PFSK-1 (cell line): Measurements from ENCODE around the gene UBXN2A.

Source experiments
- FOXP2 ChIP-seq: optimal IDR thresholded peaks from 2 replicates; pipeline ENCODE3; 2011; ENCODE audit warnings: borderline replicate concordance, control low read depth, inconsistent platforms; ENCODE audit not compliant: insufficient read depth; ENCODE audit errors: extremely low read length, extremely low read depth
- POLR2AphosphoS5 ChIP-seq: IDR thresholded peaks from 2 replicates; pipeline ENCODE4 v1.6.1; 2012; ENCODE audit warnings: low read depth, mild to moderate bottlenecking, control low read depth, low read length, moderate library complexity
- SIN3A ChIP-seq: IDR thresholded peaks from 2 replicates; pipeline ENCODE4 v1.6.1; 2012; ENCODE audit warnings: mild to moderate bottlenecking, low read length, moderate library complexity, borderline replicate concordance; ENCODE audit not compliant: insufficient read depth
- TAF1 ChIP-seq: IDR thresholded peaks from 2 replicates; pipeline ENCODE4 v1.6.1; 2012; ENCODE audit warnings: low read length, control low read depth, borderline replicate concordance; ENCODE audit not compliant: insufficient read depth
- TF ChIP-seq, protein P1 (sequence below), 2 experiments: IDR thresholded peaks; 2 replicates each; pipeline versions ENCODE4 v1.6.1 to v1.8.0; 2011 to 2012; ENCODE audit warnings: low read depth in 2 of 2, low read length in 2 of 2, control low read depth in 1 of 2, inconsistent platforms in 1 of 2, mild to moderate bottlenecking in 1 of 2, moderate library complexity in 1 of 2; ENCODE audit not compliant: insufficient read depth in 1 of 2

UBXN2A gene

DNA sequence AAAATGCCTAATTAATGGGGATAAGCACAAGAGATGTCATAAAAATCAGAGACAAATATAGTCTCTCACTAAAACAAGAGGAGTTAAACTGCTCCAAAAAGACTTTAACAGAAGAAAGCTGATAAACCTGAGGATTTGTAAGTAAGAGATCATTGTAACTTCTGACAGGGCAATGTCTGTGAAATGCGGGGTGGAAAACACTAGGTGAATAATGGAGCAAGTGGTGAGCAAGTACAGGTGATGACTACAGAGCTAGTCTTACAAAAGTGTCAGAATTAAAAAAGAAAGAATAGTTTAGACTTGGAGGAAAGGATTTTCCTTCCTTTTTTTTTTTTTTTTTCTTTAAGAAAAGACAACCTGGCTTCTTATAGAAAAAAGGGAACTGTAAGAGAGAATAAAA is 36.0 kb upstream of the UBXN2A start:
- TF ChIP-seq TAF1 (no peak), FOXP2 (no peak), SIN3A (no peak), POLR2AphosphoS5 (no peak)
- TF ChIP-seq, protein P1, sequence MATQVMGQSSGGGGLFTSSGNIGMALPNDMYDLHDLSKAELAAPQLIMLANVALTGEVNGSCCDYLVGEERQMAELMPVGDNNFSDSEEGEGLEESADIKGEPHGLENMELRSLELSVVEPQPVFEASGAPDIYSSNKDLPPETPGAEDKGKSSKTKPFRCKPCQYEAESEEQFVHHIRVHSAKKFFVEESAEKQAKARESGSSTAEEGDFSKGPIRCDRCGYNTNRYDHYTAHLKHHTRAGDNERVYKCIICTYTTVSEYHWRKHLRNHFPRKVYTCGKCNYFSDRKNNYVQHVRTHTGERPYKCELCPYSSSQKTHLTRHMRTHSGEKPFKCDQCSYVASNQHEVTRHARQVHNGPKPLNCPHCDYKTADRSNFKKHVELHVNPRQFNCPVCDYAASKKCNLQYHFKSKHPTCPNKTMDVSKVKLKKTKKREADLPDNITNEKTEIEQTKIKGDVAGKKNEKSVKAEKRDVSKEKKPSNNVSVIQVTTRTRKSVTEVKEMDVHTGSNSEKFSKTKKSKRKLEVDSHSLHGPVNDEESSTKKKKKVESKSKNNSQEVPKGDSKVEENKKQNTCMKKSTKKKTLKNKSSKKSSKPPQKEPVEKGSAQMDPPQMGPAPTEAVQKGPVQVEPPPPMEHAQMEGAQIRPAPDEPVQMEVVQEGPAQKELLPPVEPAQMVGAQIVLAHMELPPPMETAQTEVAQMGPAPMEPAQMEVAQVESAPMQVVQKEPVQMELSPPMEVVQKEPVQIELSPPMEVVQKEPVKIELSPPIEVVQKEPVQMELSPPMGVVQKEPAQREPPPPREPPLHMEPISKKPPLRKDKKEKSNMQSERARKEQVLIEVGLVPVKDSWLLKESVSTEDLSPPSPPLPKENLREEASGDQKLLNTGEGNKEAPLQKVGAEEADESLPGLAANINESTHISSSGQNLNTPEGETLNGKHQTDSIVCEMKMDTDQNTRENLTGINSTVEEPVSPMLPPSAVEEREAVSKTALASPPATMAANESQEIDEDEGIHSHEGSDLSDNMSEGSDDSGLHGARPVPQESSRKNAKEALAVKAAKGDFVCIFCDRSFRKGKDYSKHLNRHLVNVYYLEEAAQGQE (IDR thresholded peaks at IDR 0.05; ENCODE audit: insufficient read depth in 1 of 2, low read depth in 2 of 2, low read length in 2 of 2), result no peak

DNA sequence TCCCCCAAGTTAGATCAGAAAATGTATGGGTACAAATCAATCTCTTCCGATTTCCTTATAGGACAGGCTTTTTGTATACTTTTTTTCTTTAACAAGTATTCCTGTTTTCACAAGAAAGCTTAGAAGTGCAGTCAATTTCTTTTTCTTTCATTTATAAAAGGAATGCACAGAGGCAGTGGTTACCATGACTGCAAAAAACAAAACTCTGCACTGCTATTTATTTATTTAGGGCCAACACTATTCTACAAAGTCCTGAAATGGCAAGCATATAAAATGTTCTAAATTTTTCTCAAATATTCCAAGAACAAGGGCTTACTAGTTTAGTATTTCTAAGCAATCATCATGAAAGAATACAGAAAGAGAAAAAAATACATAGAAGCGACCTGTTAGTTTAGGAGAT is 35.6 kb upstream of the UBXN2A start:
- TF ChIP-seq SIN3A (no peak), TAF1 (no peak), FOXP2 (no peak), POLR2AphosphoS5 (no peak)
- TF ChIP-seq, protein P1 (IDR thresholded peaks at IDR 0.05; ENCODE audit: insufficient read depth in 1 of 2, low read depth in 2 of 2, low read length in 2 of 2), result no peak

DNA sequence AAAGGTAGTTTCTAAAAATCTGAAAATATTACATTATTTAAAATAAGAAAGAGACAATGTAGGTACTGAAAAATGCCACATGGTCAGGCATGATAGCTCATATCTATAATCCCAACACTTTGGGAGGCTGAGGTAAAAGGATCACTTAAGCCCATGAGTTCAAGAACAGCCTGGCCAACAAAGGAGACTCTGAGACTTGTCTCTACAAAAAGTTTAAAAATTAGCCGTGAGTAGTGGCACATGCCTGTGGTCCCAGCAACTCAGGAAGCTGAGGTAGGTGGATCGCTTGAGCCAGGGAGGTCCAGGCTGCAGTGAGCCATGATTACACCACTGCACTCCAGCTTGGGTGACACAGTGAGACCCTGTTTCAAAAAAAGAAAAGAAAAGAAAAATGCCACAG is 35.1 kb upstream of the UBXN2A start:
- TF ChIP-seq, protein P1 (IDR thresholded peaks at IDR 0.05; ENCODE audit: insufficient read depth in 1 of 2, low read depth in 2 of 2, low read length in 2 of 2), result no peak
- TF ChIP-seq TAF1, result no peak
- TF ChIP-seq FOXP2, result no peak
- no peak for TF ChIP-seq SIN3A
- no peak for TF ChIP-seq POLR2AphosphoS5

DNA sequence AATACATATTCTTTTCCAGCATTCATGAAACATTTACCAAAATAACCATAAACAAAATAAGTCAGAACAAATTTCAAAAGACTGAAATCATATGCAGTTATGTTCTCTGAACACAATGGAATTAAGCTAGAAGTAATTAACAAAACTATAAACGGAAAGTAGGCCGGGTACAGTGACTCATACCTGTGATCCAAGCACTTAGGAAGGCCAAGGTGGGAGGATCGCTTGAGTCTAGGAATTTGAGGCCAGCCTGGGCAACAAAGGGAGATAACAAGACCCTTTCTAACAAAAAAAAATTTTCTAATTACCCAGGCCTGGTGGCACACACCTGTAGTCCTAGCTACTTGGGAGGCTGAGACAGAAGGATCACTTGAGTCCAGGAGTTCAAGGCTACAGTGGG is 28.2 kb upstream of the UBXN2A start:
- TF ChIP-seq, protein P1 (IDR thresholded peaks at IDR 0.05; ENCODE audit: insufficient read depth in 1 of 2, low read depth in 2 of 2, low read length in 2 of 2), result no peak
- no peak for TF ChIP-seq TAF1
- TF ChIP-seq SIN3A, result no peak
- TF ChIP-seq POLR2AphosphoS5, result no peak
- no peak for TF ChIP-seq FOXP2

DNA sequence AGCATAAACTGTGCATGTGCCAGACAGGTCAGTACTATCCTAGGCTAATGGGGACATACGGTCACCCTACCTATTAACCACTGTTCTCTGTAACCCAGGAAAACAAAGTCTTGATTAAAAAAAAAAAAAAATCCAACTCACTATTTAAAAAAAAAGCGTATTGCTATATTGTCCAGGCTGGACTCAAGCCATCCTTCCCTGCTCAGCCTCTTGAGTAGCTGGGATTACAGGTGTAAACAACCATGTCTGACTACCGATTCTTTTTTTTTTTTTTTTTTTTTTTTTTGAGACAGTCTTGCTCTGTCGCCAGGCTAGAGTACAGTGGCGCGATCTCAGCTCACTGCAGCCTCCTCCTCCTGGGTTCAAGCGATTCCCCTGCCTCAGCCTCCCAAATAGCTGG is 24.9 kb upstream of the UBXN2A start:
- TF ChIP-seq FOXP2 (no peak), TAF1 (no peak), POLR2AphosphoS5 (no peak), SIN3A (no peak)
- TF ChIP-seq, protein P1 (IDR thresholded peaks at IDR 0.05; ENCODE audit: insufficient read depth in 1 of 2, low read depth in 2 of 2, low read length in 2 of 2), result no peak
